Muscle layer of colon (tissue), 2 donors: ENCODE measurements around the gene PRSS57.
"Not testable (repeated sequence)": the region's sequence is repeated elsewhere in the genome, so short reads cannot be mapped to it uniquely, and the experiment has no call there.

Source experiments
- H3K27ac ChIP-seq: one replicate; pipeline ENCODE4 v1.7.0; 2013; ENCODE audit warnings: low read depth, mild to moderate bottlenecking, low read length, moderate library complexity
- H3K27me3 ChIP-seq, 2 donors: one replicate each; pipeline ENCODE4 v1.7.0; 2013; ENCODE audit warnings: low read length in 2 of 2, mild to moderate bottlenecking in 2 of 2; ENCODE audit not compliant: insufficient read depth in 2 of 2, control insufficient read depth in 1 of 2
- H3K36me3 ChIP-seq: one replicate; pipeline ENCODE4 v1.7.0; 2013; ENCODE audit warnings: mild to moderate bottlenecking, low read length; ENCODE audit not compliant: insufficient read depth
- H3K4me1 ChIP-seq: one replicate; pipeline ENCODE4 v1.7.0; 2013; ENCODE audit warnings: mild to moderate bottlenecking, low read length; ENCODE audit not compliant: insufficient read depth
- H3K4me3 ChIP-seq, 2 donors: one replicate each; pipeline ENCODE4 v1.7.0; 2013; ENCODE audit warnings: low read length in 2 of 2, low read depth in 1 of 2, mild to moderate bottlenecking in 1 of 2, moderate library complexity in 1 of 2
- H3K9ac ChIP-seq: one replicate; pipeline ENCODE4 v1.7.0; 2013; ENCODE audit warnings: low read length
- H3K9me3 ChIP-seq: one replicate; pipeline ENCODE4 v1.7.0; 2013; ENCODE audit warnings: mild to moderate bottlenecking, low read length
- donor health status: abdominal sarcoma.
- donor health status: Adenocarcinoma of cecum.

The PRSS57 gene

DNA sequence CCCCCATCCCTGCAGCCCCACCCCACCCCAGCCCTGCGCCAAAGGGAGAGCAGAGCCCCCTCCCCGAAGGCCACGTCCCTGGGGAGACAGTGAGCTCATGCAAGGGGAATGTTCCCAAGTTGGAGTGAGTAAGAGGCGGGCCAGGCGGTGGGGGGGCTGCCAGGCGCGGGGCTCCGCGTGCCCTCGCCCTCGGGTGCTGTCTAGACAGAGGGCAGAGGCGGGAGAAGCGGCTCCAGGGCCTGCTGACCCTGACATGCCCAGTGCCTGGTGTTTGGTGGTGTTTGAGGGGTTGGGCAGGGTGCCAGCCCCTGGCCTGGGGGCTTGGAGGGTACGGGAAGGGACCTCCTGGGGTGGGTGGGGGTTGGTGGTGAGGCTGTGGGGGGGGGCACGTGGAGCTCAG lies 18.1 kb downstream of the PRSS57 start:
- Histone ChIP-seq H3K4me1 (peaks cover 21% of the 10 kb centered on the region), H3K27ac (peak overlapping the region; percentile 78), H3K9me3 (no peaks in the 10 kb centered on the region), H3K4me3 (peak overlapping the region in 1 of 2 donors; percentile 47), H3K36me3 (no peaks in the 10 kb centered on the region), H3K9ac (peak overlapping the region; percentile 61), H3K27me3 (peaks cover 0 to 6% of the 10 kb centered on the region in 2 donors)

DNA sequence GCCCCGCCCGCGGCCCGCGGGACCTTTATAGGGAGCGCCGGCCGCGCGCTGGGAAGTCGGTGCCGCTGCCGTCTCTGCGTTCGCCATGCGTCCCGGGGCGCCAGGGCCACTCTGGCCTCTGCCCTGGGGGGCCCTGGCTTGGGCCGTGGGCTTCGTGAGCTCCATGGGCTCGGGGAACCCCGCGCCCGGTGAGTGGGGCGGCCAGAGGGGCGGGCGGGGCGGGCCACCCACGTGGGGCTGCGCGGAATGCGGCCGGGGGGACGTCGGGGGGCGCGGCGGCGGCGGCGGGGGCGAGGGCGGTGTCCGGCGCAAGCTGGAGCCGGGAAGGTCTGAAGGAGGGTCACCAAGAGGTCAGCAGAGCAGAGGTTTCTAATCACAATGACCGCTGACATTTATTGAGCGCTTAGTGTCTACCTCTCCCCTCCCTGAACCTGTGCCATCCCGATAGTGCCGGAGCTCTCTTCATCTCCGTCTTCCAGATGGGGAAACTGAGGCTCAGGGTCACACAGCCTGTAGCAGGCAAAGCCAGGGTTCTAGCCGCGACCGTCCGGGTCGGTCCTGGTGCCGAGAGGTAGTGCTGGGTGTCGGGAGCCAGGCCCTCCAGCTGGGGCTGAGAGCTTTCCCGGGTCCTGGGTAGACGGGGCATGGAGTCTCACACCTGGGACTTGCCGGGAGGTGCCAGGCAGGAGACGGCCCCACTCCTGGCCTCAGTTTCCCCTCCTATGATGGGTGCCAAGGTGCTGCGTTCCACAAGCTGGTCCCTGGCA lies 18.7 kb downstream of the PRSS57 start, which contains the start of gene FSTL3:
FSTL3 (plus strand) TSS at position 54 of the 767 bp plus-strand sequence; CDS start at position 86, 32 bp downstream.
- peaks cover 0 to 6% of the 10 kb centered on the region in 2 donors for H3K27me3 ChIP-seq
- peak within 1 kb of the TSS; percentile 61 for H3K9ac ChIP-seq
- no peaks in the 10 kb centered on the region for H3K36me3 ChIP-seq
- H3K9me3 ChIP-seq = no peaks in the 10 kb centered on the region
- peak within 1 kb of the TSS; percentile 78 for H3K27ac ChIP-seq
- H3K4me3 ChIP-seq = peak within 1 kb of the TSS; percentile 47 to 71
- peaks cover 21% of the 10 kb centered on the region for H3K4me1 ChIP-seq

DNA sequence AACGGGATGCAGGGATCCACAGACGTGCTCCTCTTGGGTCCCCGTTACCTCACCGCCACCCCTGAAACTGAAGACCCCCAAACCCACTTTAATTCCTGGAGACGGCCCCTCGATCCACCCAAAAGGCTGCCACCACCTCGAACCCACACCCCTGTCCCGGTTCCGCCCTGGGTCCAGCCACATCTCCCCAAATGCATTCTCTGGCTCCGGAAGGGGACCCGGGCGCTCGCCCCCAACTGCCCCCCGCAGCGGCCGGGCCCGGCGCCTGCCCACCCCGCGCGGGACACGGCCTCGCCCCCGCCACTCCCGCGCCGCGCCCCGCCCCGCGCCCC lies 19.3 kb downstream of the PRSS57 start:
- peaks cover 21% of the 10 kb centered on the region for H3K4me1 ChIP-seq
- H3K27me3 ChIP-seq = peaks cover 0 to 6% of the 10 kb centered on the region in 2 donors
- no peak overlapping the region for H3K4me3 ChIP-seq
- no peaks in the 10 kb centered on the region for H3K9me3 ChIP-seq
- H3K9ac ChIP-seq = no peak overlapping the region
- no peaks in the 10 kb centered on the region for H3K36me3 ChIP-seq
- H3K27ac ChIP-seq = peak overlapping the region; percentile 49

DNA sequence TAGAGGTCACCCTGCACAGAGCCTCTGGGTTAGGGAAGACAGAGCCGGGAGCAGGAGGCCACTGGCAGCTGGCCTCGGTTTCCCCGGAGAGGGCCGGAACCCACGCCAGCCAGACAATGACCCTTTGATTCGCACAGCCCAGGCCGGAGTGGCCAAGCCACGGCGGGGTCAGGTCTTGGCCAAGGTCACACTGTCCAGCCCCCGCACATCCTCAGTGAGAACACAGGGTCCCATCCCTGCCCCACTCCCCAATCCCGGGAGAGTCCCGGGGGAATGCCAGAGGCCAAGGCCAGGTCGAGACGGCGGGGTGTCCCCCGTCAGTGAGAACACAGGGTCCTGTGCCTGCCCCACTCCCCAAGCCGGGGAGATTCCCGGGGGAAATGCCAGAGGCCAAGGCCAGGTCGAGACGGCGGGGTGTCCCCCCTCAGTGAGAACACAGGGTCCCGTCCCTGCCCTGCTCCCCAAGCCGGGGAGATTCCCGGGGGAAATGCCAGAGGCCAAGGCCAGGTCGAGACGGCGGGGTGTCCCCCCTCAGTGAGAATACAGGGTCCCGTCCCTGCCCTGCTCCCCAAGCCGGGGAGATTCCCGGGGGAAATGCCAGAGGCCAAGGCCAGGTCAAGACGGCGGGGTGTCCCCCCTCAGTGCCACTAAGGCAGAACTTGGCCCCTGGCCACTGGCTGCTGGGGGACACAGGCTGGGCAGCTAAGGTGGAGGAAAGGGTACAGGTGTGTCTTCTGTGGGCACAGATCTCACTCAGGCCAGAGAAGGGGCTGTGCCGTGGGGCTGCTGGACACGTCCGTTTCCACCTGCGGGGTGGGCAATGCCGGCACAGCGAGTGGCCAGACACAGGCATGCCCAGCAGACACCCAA lies 20.7 kb downstream of the PRSS57 start:
- H3K9ac ChIP-seq = no peak overlapping the region
- no peaks in the 10 kb centered on the region for H3K36me3 ChIP-seq
- H3K9me3 ChIP-seq = no peaks in the 10 kb centered on the region
- H3K4me3 ChIP-seq = no peak overlapping the region
- peaks cover 0 to 6% of the 10 kb centered on the region in 2 donors for H3K27me3 ChIP-seq
- H3K4me1 ChIP-seq = peaks cover 20% of the 10 kb centered on the region
- peak overlapping the region; percentile 49 for H3K27ac ChIP-seq

DNA sequence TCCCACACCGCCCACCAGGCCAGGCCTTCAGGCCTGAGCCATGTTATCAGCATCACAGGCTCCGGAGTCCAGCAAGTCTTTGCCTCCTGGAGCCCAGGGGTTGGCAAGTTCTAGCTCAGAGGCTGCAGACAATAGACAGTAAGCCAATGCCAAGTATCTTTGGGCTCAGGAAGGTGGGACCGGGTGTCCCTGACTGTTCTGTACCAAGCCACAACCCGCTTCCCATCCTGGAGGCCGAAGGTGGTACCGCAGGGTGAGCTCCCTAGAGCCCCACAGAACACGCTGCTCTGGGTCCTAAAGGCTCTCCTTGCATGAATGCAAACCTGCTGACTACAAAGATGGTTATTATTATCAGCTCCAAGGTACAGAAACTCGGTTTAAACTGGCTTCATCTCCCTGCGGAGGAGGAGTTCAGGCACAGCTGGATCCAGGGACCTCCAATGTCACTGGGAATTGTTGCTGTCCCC lies 24.6 kb downstream of the PRSS57 start:
- Histone ChIP-seq H3K4me3 (no peak overlapping the region), H3K9me3 (no peaks in the 10 kb centered on the region), H3K27ac (no peak overlapping the region), H3K4me1 (peaks cover 2% of the 10 kb centered on the region), H3K36me3 (no peaks in the 10 kb centered on the region), H3K9ac (no peak overlapping the region), H3K27me3 (no peaks in the 10 kb centered on the region)

DNA sequence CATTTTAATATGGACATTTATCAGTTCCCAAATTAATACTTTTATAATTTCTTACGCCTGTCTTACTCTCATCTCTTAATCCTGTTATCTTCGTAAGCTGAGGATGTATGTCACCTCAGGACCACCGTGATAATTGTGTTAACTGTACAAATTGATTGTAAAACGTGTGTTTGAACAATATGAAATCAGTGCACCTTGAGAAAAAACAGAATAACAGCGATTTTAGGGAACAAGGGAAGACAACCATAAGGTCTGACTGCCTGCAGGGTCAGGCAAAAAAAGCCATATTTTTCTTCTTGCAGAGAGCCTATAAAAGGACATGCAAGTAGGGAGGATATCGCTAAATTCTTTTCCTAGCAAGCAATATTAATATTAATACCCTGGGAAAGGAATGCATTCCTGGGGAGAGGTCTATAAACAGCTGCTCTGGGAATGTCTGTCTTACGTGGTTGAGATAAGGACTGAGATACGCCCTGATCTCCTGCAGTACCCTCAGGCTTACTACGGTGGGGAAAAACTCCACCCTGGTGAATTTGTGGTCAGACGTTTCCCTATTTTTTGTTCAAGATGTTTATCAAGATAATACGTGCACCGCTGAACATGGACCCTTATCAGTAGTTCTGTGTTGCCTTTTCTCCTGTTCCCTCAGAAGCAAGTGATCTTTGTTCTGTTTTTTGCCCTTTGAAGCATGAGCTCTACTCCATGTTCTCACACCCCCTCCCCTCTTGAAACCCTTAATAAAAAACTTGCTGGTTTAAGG lies 26.4 kb downstream of the PRSS57 start:
- not testable (repeated sequence) for H3K4me3 ChIP-seq, H3K27ac ChIP-seq, H3K9me3 ChIP-seq, H3K36me3 ChIP-seq, H3K27me3 ChIP-seq, H3K9ac ChIP-seq
- peaks cover 14% of the 10 kb centered on the region for H3K4me1 ChIP-seq

DNA sequence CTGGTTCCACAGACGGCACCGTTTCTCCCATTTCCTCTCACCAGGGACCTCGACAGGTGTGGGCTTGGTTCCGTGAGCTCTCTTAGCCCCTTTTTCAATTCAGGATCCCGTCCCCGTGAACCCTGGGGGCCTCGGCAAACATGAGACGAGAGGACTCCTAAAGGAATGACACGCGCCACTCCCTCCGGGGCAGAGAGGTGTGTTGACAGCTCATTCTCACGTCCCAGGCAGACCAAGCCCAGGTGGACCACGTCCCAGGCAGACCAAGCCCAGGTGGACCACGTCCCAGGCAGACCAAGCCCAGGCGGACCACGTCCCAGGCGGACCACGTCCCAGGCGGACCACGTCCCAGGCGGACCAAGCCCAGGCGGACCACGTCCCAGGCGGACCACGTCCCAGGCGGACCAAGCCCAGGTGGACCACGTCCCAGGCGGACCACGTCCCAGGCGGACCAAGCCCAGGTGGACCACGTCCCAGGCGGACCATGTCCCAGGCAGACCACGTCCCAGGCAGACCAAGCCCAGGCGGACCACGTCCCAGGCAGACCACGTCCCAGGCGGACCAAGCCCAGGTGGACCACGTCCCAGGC lies 28.2 kb downstream of the PRSS57 start:
- H3K27me3 ChIP-seq, H3K4me3 ChIP-seq, H3K9me3 ChIP-seq, H3K9ac ChIP-seq, H3K36me3 ChIP-seq, H3K27ac ChIP-seq: not testable (repeated sequence)
- H3K4me1 ChIP-seq = peaks cover 17% of the 10 kb centered on the region

DNA sequence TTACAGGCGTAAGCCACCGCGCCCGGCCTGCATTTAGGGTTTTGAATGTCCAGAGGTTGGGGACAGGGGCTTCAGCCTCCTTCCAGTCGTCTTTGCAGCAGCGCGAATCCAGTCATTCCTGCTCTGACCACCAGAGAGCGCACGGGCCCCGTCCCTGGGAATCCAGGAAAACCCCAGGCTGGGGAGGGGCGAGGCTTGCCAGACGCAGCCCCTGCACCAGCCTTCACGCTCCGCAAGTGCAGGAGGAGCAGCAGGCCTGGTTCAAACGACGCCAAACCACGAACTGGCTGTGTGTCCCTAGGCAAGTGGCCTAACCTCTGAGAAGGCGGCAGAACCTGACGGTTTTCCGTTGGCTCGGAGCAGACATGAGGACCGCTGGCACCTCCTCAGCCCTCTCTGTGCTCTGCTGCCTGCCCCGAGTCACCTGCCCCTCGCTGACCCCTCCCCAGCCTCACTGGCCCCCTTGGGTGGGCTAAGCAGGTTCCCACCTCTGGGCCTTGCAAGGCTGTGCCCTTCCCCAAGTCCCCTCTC lies 30.3 kb downstream of the PRSS57 start:
- Histone ChIP-seq H3K4me1 (peaks cover 38% of the 10 kb centered on the region), H3K36me3 (no peaks in the 10 kb centered on the region), H3K9ac (no peak overlapping the region), H3K9me3 (no peaks in the 10 kb centered on the region), H3K4me3 (peak overlapping the region in 1 of 2 donors; percentile 41), H3K27me3 (no peaks in the 10 kb centered on the region), H3K27ac (no peak overlapping the region)

DNA sequence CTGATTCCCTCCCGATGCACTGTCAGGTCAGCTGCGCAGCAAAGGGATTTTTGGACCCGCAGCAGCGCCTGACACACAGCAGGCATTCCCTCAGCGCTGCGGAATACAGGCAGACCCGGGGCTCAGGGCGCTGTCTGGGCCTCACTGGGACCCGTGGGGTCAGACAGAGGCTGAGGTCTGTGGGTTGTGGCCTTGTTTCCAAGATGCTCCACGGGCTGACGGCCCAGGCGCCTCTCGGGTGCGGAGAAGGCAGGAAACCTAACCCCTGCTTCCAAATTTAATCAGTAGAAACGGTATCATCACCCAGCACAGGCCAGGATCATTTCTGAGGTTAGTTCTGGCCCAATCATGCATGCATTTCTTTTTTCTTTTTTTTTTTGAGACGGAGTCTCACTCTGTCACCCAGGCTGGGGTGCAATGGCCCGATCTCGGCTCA lies 31.6 kb downstream of the PRSS57 start:
- peak overlapping the region; percentile 65 to 71 for H3K4me3 ChIP-seq
- peaks cover 40% of the 10 kb centered on the region for H3K4me1 ChIP-seq
- no peaks in the 10 kb centered on the region for H3K27me3 ChIP-seq

DNA sequence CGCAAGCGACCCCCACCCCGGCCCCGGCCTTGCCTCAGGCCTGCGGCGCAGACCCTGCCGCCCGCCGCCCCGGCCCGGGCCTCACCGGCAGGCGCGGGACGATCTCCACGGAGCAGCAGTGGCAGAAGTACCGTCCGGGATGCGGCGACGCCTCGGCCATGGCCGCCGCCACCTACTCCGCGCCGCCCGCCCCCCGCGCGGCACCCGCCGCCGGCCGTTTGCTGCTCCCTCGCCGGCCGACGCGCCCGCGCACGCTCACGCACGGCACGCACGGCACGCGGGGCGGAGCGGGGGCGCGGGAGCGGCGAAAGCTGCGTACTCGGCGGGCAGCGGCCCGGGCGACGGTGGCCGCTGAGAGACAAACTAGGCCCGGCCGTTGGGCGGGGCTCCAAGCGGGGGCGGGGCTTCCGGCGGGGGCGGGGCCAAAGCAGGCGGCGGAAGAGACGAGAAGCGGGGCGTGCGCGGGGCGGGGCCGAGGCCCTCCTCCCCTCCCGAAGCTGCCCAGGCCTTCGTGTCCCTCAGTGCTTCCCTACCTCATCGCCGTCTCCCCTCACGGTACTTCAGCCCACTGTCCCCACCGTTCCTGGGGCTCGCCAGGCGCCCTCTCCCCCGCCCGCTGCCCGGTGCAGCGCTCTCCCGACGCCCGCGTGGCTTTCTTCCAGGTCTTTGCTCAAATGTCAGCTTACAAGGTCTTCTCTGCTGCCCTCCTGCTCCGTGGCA lies 32.1 kb downstream of the PRSS57 start, which contains the start of gene RNF126:
RNF126 (minus strand) TSS at position 253 of the 720 bp plus-strand sequence; CDS start at position 160, 93 bp downstream.
- H3K9me3 ChIP-seq = no peaks in the 10 kb centered on the region
- H3K4me3 ChIP-seq = peak within 1 kb of the TSS; percentile 65 to 99
- peak within 1 kb of the TSS; percentile 94 for H3K27ac ChIP-seq
- peaks cover 42% of the 10 kb centered on the region for H3K4me1 ChIP-seq
- H3K36me3 ChIP-seq = no peaks in the 10 kb centered on the region
- peak within 1 kb of the TSS; percentile 39 for H3K9ac ChIP-seq
- H3K27me3 ChIP-seq = no peaks in the 10 kb centered on the region

More for the DNA sequence above, 31.6 kb downstream of the PRSS57 start:
- H3K9ac ChIP-seq = peak overlapping the region; percentile 39
- H3K27ac ChIP-seq = peak overlapping the region; percentile 94
- no peaks in the 10 kb centered on the region for H3K36me3 ChIP-seq
- H3K9me3 ChIP-seq = no peaks in the 10 kb centered on the region
